Adipocyte (in vitro differentiated cells): Measurements from ENCODE around the gene IP6K1.
"Not testable (repeated sequence)": the region's sequence is repeated elsewhere in the genome, so short reads cannot be mapped to it uniquely, and the experiment has no call there.

Experiments used
- DNase-seq: peaks from one replicate; pipeline ENCODE4 v3.0.0-alpha.2; 2015; ENCODE audit warnings: low read depth
- H3K27me3 ChIP-seq: replicated peaks from 2 replicates; pipeline ENCODE4 v1.7.0; 2013; ENCODE audit warnings: mild to moderate bottlenecking, low read length, moderate library complexity; ENCODE audit not compliant: control insufficient read depth, insufficient read depth
- H3K36me3 ChIP-seq: 2 replicates; pipeline ENCODE4 v1.7.0; 2013; ENCODE audit warnings: low read length, mild to moderate bottlenecking, moderate library complexity; ENCODE audit not compliant: control insufficient read depth, insufficient read depth, severe bottlenecking
- H3K4me1 ChIP-seq: 2 replicates; pipeline ENCODE4 v1.7.0; 2013; ENCODE audit warnings: mild to moderate bottlenecking, low read length, moderate library complexity; ENCODE audit not compliant: control insufficient read depth, insufficient read depth
- H3K4me3 ChIP-seq: 2 replicates; pipeline ENCODE4 v1.7.0; 2013; ENCODE audit warnings: mild to moderate bottlenecking, low read length, moderate library complexity
- H3K9ac ChIP-seq: 2 replicates; pipeline ENCODE4 v1.7.0; 2013; ENCODE audit warnings: mild to moderate bottlenecking, low read length, moderate library complexity
- H3K9me3 ChIP-seq: 2 replicates; pipeline ENCODE4 v1.7.0; 2013; ENCODE audit warnings: mild to moderate bottlenecking, low read length, moderate library complexity; ENCODE audit not compliant: control insufficient read depth

The IP6K1 gene

GRCh38 chr3:49689046-49689907, 97.1 kb downstream of the IP6K1 start, which contains the start of the genes MST1 and RNF123:
Gene MST1, minus strand, starts transcription at chr3:49689474. Its CDS starts 783 bp downstream, at chr3:49688691.
Gene RNF123, plus strand, starts transcription at chr3:49689557. Its CDS starts 1,609 bp downstream, at chr3:49691166.
- Histone ChIP-seq H3K9ac (peak within 1 kb of the TSS; percentile 98), H3K36me3 (peaks cover 4% of the 10 kb centered on the region), H3K4me3 (peak within 1 kb of the TSS; percentile 98), H3K9me3 (no peaks in the 10 kb centered on the region), H3K27me3 (no peaks in the 10 kb centered on the region), H3K4me1 (peaks cover 6% of the 10 kb centered on the region)
- peak; percentile 95 for DNase-seq

GRCh38 chr3:49688338-49689045, 97.8 kb downstream of the IP6K1 start:
- not testable (repeated sequence) for H3K36me3 ChIP-seq, H3K27me3 ChIP-seq, H3K9me3 ChIP-seq, H3K4me1 ChIP-seq, DNase-seq
- Histone ChIP-seq H3K9ac (peak overlapping the region; percentile 98), H3K4me3 (peak overlapping the region; percentile 98)

GRCh38 chr3:49687424-49687795, 98.9 kb downstream of the IP6K1 start:
- not testable (repeated sequence) for H3K27me3 ChIP-seq, DNase-seq, H3K4me3 ChIP-seq, H3K4me1 ChIP-seq, H3K9ac ChIP-seq, H3K9me3 ChIP-seq
- peaks cover 20% of the 10 kb centered on the region for H3K36me3 ChIP-seq

GRCh38 chr3:49686769-49687423, 99.4 kb downstream of the IP6K1 start:
- H3K4me3 ChIP-seq, H3K9me3 ChIP-seq, H3K4me1 ChIP-seq, H3K27me3 ChIP-seq, H3K9ac ChIP-seq: not testable (repeated sequence)
- H3K36me3 ChIP-seq, result peaks cover 25% of the 10 kb centered on the region
- peak; percentile 39 for DNase-seq

- DNase-seq, H3K4me3 ChIP-seq, H3K4me1 ChIP-seq, H3K27me3 ChIP-seq, H3K9me3 ChIP-seq, H3K9ac ChIP-seq: not testable (repeated sequence)
- H3K36me3 ChIP-seq, result peaks cover 31% of the 10 kb centered on the region
These were observed 100.0 kb downstream of the IP6K1 start for GRCh38 chr3:49686346-49686745.

GRCh38 chr3:49685846-49686245, 100.5 kb downstream of the IP6K1 start:
- DNase-seq, H3K4me3 ChIP-seq, H3K4me1 ChIP-seq: not testable (repeated sequence)

GRCh38 chr3:49685103-49685502, 101.2 kb downstream of the IP6K1 start:
- not testable (repeated sequence) for H3K27me3 ChIP-seq, DNase-seq, H3K4me3 ChIP-seq, H3K4me1 ChIP-seq, H3K9me3 ChIP-seq, H3K9ac ChIP-seq
- H3K36me3 ChIP-seq, result peaks cover 43% of the 10 kb centered on the region

More at GRCh38 chr3:49685846-49686245, 100.5 kb downstream of the IP6K1 start:
- H3K27me3 ChIP-seq, H3K9ac ChIP-seq, H3K9me3 ChIP-seq: not testable (repeated sequence)
- peaks cover 36% of the 10 kb centered on the region for H3K36me3 ChIP-seq

GRCh38 chr3:49684453-49684852, 101.9 kb downstream of the IP6K1 start:
- DNase-seq, H3K4me1 ChIP-seq, H3K9ac ChIP-seq, H3K4me3 ChIP-seq, H3K27me3 ChIP-seq, H3K9me3 ChIP-seq: not testable (repeated sequence)
- H3K36me3 ChIP-seq, result peaks cover 50% of the 10 kb centered on the region

GRCh38 chr3:49683162-49683561, 103.2 kb downstream of the IP6K1 start:
- H3K36me3 ChIP-seq, result peaks cover 63% of the 10 kb centered on the region
- H3K4me1 ChIP-seq, result no peaks in the 10 kb centered on the region
- H3K4me3 ChIP-seq, result no peak overlapping the region
- no peak overlapping the region for H3K9ac ChIP-seq
- H3K9me3 ChIP-seq, result no peaks in the 10 kb centered on the region
- no peaks in the 10 kb centered on the region for H3K27me3 ChIP-seq
- no peak for DNase-seq

GRCh38 chr3:49681543-49681942, 104.8 kb downstream of the IP6K1 start:
- no peak overlapping the region for H3K4me3 ChIP-seq
- H3K4me1 ChIP-seq, result no peaks in the 10 kb centered on the region
- no peaks in the 10 kb centered on the region for H3K9me3 ChIP-seq
- no peak overlapping the region for H3K9ac ChIP-seq
- no peak for DNase-seq
- peaks cover 79% of the 10 kb centered on the region for H3K36me3 ChIP-seq
- H3K27me3 ChIP-seq, result no peaks in the 10 kb centered on the region

- Histone ChIP-seq H3K9me3 (no peaks in the 10 kb centered on the region), H3K4me1 (no peaks in the 10 kb centered on the region), H3K9ac (no peak overlapping the region), H3K27me3 (no peaks in the 10 kb centered on the region), H3K36me3 (peaks cover 83% of the 10 kb centered on the region), H3K4me3 (no peak overlapping the region)
- DNase-seq, result no peak
These were observed 105.2 kb downstream of the IP6K1 start for GRCh38 chr3:49681232-49681522.
